Activated naive CD4-positive, alpha-beta T cell (primary cell): ENCODE data around the gene GTPBP4.
"Not testable (repeated sequence)": the region's sequence is repeated elsewhere in the genome, so short reads cannot be mapped to it uniquely, and the experiment has no call there.

Experiments used
- DNase-seq, 4 experiments: peaks; one replicate each; lab custom pipeline; 2025; lab: John Stamatoyannopoulos, UW

GTPBP4 gene

GRCh38 chr10:1025683-1026082 is 37.4 kb downstream of the GTPBP4 start, which contains the start of gene IDI2:
TSS of gene IDI2 (minus strand) at chr10:1025859. CDS start at chr10:1024723, 1,136 bp downstream.
- no peak for DNase-seq

- no peak for DNase-seq
These were observed 38.3 kb downstream of the GTPBP4 start for GRCh38 chr10:1026578-1026977.

GRCh38 chr10:1029838-1030237 is 41.6 kb downstream of the GTPBP4 start:
- no peak for DNase-seq

- no peak for DNase-seq
These were observed 45.4 kb downstream of the GTPBP4 start for GRCh38 chr10:1033601-1034000.

GRCh38 chr10:1034758-1035157 is 46.5 kb downstream of the GTPBP4 start:
- no peak for DNase-seq

- DNase-seq: no peak
These were observed 47.0 kb downstream of the GTPBP4 start for GRCh38 chr10:1035201-1035600.

GRCh38 chr10:1036341-1036791 is 48.1 kb downstream of the GTPBP4 start:
- DNase-seq: no peak

- DNase-seq: no peak
These were observed 48.9 kb downstream of the GTPBP4 start for GRCh38 chr10:1037098-1037497.

- not testable (repeated sequence) for DNase-seq
These were observed 50.5 kb downstream of the GTPBP4 start for GRCh38 chr10:1038769-1039168.

GRCh38 chr10:1040133-1040532 is 51.9 kb downstream of the GTPBP4 start:
- DNase-seq: no peak

GRCh38 chr10:1041514-1041913 is 53.3 kb downstream of the GTPBP4 start:
- no peak for DNase-seq

- no peak for DNase-seq
These were observed 55.3 kb downstream of the GTPBP4 start for GRCh38 chr10:1043532-1043995.

- no peak for DNase-seq
These were observed 55.9 kb downstream of the GTPBP4 start for GRCh38 chr10:1044146-1044545.

- DNase-seq: no peak
These were observed 56.7 kb downstream of the GTPBP4 start for GRCh38 chr10:1044964-1045363.

GRCh38 chr10:1045415-1045814 is 57.2 kb downstream of the GTPBP4 start:
- DNase-seq: no peak

- no peak for DNase-seq
These were observed 59.7 kb downstream of the GTPBP4 start for GRCh38 chr10:1047937-1048336.

- DNase-seq: peak in 1 of 4 experiments; percentile 53
These were observed 60.1 kb downstream of the GTPBP4 start for GRCh38 chr10:1048349-1048731.

GRCh38 chr10:1048732-1049424 is 60.6 kb downstream of the GTPBP4 start, which contains the start of gene IDI1:
TSS of gene IDI1 (minus strand) at chr10:1049119. CDS start at chr10:1049003, 116 bp downstream.
- peak; percentile 93 to 98 (median 96) for DNase-seq

GRCh38 chr10:1049425-1049958 is 61.3 kb downstream of the GTPBP4 start:
- DNase-seq: peak in 1 of 4 experiments; percentile 50

- DNase-seq: no peak
These were observed 61.9 kb downstream of the GTPBP4 start for GRCh38 chr10:1050145-1050544.

GRCh38 chr10:1050554-1050953 is 62.3 kb downstream of the GTPBP4 start:
- DNase-seq: peak in 2 of 4 experiments; percentile 11 to 13

- no peak for DNase-seq
These were observed 66.5 kb downstream of the GTPBP4 start for GRCh38 chr10:1054684-1055083.

- peak; percentile 72 to 84 (median 80) for DNase-seq
These were observed 68.3 kb downstream of the GTPBP4 start, which contains the start of gene WDR37 for GRCh38 chr10:1056326-1057105. TSS of gene WDR37 (plus strand) at chr10:1056385. CDS start at chr10:1072156, 15,771 bp downstream.
